ENCODE results near the gene ADAMTS14. TPM values are rescaled to one million over a fixed set of nuclear protein-coding genes. Genes with fewer than 3 reads are reported as not detected.

The ADAMTS14 gene
- total RNA-seq, 1 donor from 2014 or later, result 0.53 TPM

GRCh38 chr10:70780370-70780760, 108.1 kb downstream of the ADAMTS14 start:
- no peak for DNase-seq
- intact Hi-C loops (cut with DNase I), result no loop called here

GRCh38 chr10:70780772-70781171, 108.5 kb downstream of the ADAMTS14 start:
- intact Hi-C loops (cut with DNase I), result no loop called here
- peaks cover 6% of the 10 kb centered on the region for H3K27me3 ChIP-seq (ENCODE audit: low read depth)
- H3K4me1 ChIP-seq, result peaks cover 11% of the 10 kb centered on the region

More at GRCh38 chr10:70780370-70780760, 108.1 kb downstream of the ADAMTS14 start:
- Histone ChIP-seq H3K36me3 (no peaks in the 10 kb centered on the region), H3K4me1 (peaks cover 6% of the 10 kb centered on the region), H3K4me3 (no peak overlapping the region), H3K9me3 (no peaks in the 10 kb centered on the region), H3K27ac (no peak overlapping the region), H3K27me3 (ENCODE audit: low read depth) (peaks cover 5% of the 10 kb centered on the region)
- TF ChIP-seq CTCF (IDR thresholded peaks at IDR 0.05), result no peak
- ATAC-seq, result no peak

GRCh38 chr10:70781461-70782051, 109.2 kb downstream of the ADAMTS14 start:
- TF ChIP-seq CTCF (IDR thresholded peaks at IDR 0.05), result no peak
- peaks cover 6% of the 10 kb centered on the region for H3K27me3 ChIP-seq (ENCODE audit: low read depth)
- no peaks in the 10 kb centered on the region for H3K9me3 ChIP-seq
- peaks cover 11% of the 10 kb centered on the region for H3K4me1 ChIP-seq
- intact Hi-C loops (cut with DNase I), result no loop called here
- DNase-seq (no peak), ATAC-seq (no peak)
- H3K27ac ChIP-seq, result no peak overlapping the region
- no peak overlapping the region for H3K4me3 ChIP-seq
- H3K36me3 ChIP-seq, result no peaks in the 10 kb centered on the region

More at GRCh38 chr10:70780772-70781171, 108.5 kb downstream of the ADAMTS14 start:
- DNase-seq, result no peak
- Histone ChIP-seq H3K9me3 (no peaks in the 10 kb centered on the region), H3K27ac (no peak overlapping the region), H3K4me3 (no peak overlapping the region), H3K36me3 (no peaks in the 10 kb centered on the region)
- TF ChIP-seq CTCF (IDR thresholded peaks at IDR 0.05), result no peak
- ATAC-seq, result no peak

- Histone ChIP-seq H3K27me3 (ENCODE audit: low read depth) (peaks cover 6% of the 10 kb centered on the region), H3K27ac (no peak overlapping the region), H3K4me1 (peaks cover 11% of the 10 kb centered on the region), H3K36me3 (no peaks in the 10 kb centered on the region), H3K4me3 (no peak overlapping the region), H3K9me3 (no peaks in the 10 kb centered on the region)
- no peak for TF ChIP-seq CTCF (IDR thresholded peaks at IDR 0.05)
- intact Hi-C loops (cut with DNase I), result no loop called here
- DNase-seq, result no peak
- ATAC-seq, result no peak
Observed at GRCh38 chr10:70782086-70782745, 109.9 kb downstream of the ADAMTS14 start.

- Histone ChIP-seq H3K4me1 (peaks cover 11% of the 10 kb centered on the region), H3K36me3 (no peaks in the 10 kb centered on the region), H3K4me3 (no peak overlapping the region), H3K27me3 (ENCODE audit: low read depth) (peaks cover 6% of the 10 kb centered on the region), H3K9me3 (peaks cover 5% of the 10 kb centered on the region), H3K27ac (no peak overlapping the region)
- no peak for TF ChIP-seq CTCF (IDR thresholded peaks at IDR 0.05)
- DNase-seq, result no peak
- no peak for ATAC-seq
- intact Hi-C loops (cut with DNase I), result no loop called here
Observed at GRCh38 chr10:70782746-70783680, 110.7 kb downstream of the ADAMTS14 start.

All from lower lobe of right lung (tissue), 2 donors.